HepG2 (cell line): ENCODE results near the gene SCN4B. TPM values are rescaled to one million over a fixed set of nuclear protein-coding genes. Genes with fewer than 3 reads are reported as not detected.

Source experiments
- ATAC-seq: fragments of 200-7000 bp; cut with Tn5 transposase; 3 replicates; pipeline ENCODE4 v1.9.1; 2020; ENCODE audit warnings: mild to moderate bottlenecking, moderate library complexity
- BruUV-seq: library from RNA; stranded (reverse); fragments of 400-500 nt; replicated peaks from 2 replicates; lab custom pipeline; 2021; lab: Mats Ljungman, UMichigan
- CTCF ChIA-PET: fragments of 300-600 bp; formaldehyde crosslinking; extraction: SDS; loops from one replicate; lab custom pipeline; 2021; ENCODE audit warnings: low total read pairs, inconsistent platforms, low intra/inter-chr PET ratio; lab: Yijun Ruan, JAX
- POLR2A ChIA-PET: fragments of 350-600 bp; sonication (Branson Sonifier 250); formaldehyde crosslinking; loops from one replicate; lab custom pipeline; 2020; ENCODE audit warnings: antibody characterized with exemption, inconsistent platforms; lab: Yijun Ruan, JAX
- DNase-seq: peaks from one replicate; pipeline ENCODE4 v3.0.0-alpha.2; 2015; ENCODE audit warnings: low spot score
- FAIRE-seq: peaks from 3 replicates; lab custom pipeline; 2011; peaks lifted over from hg19 to GRCh38; lab: Jason Lieb, UNC
- H2AFZ ChIP-seq: one replicate; pipeline ENCODE4 v1.6.1; 2011; ENCODE audit warnings: low read length, inconsistent platforms
- H3K27ac ChIP-seq: fragments of 300-600 bp; 3 replicates; pipeline ENCODE4 v1.8.0; 2011; ENCODE audit warnings: mixed run types, mild to moderate bottlenecking, mixed read lengths, low read length, inconsistent platforms; ENCODE audit not compliant: insufficient read depth; ENCODE audit errors: extremely low read length
- H3K27me3 ChIP-seq, 2 experiments: fragments of 200-600 bp in 1 of 2; 2 replicates in 1 of 2; 3 replicates in 1 of 2; pipeline versions ENCODE4 v1.6.0 to v1.8.0; 2011; ENCODE audit warnings: low read length in 2 of 2, mild to moderate bottlenecking in 2 of 2, moderate library complexity in 2 of 2, inconsistent platforms in 1 of 2; ENCODE audit not compliant: insufficient read depth in 2 of 2, control insufficient read depth in 1 of 2
- H3K36me3 ChIP-seq, 2 experiments: fragments of 200-600 bp in 1 of 2; replicated peaks in 1 of 2; 2 replicates in 1 of 2; 3 replicates in 1 of 2; pipeline versions ENCODE4 v1.5.1 to v1.8.0; 2011; ENCODE audit warnings: low read length in 2 of 2, inconsistent platforms in 1 of 2; ENCODE audit not compliant: insufficient read depth in 2 of 2, control insufficient read depth in 1 of 2
- H3K4me1 ChIP-seq: 2 replicates; pipeline ENCODE4 v1.5.1; 2012; ENCODE audit warnings: low read length, inconsistent platforms; ENCODE audit not compliant: insufficient read depth
- H3K4me2 ChIP-seq: 2 replicates; pipeline ENCODE4 v1.6.0; 2011; ENCODE audit warnings: low read depth, low read length, inconsistent platforms
- H3K4me3 ChIP-seq, 3 experiments: fragments of 200-600 bp in 1 of 3; sonication (generic), shearing (Covaris generic) in 1 of 3; replicated peaks in 1 of 3; 2 replicates each; pipeline ENCODE4 v1.5.1; 2011 to 2016; ENCODE audit warnings: low read length in 3 of 3, inconsistent platforms in 2 of 3, low read depth in 2 of 3, mild to moderate bottlenecking in 2 of 3, control low read depth in 1 of 3, mixed read lengths in 1 of 3; ENCODE audit not compliant: insufficient read depth in 1 of 3
- H3K79me2 ChIP-seq: one replicate; pipeline ENCODE4 v1.6.1; 2011; ENCODE audit warnings: low read length, inconsistent platforms; ENCODE audit not compliant: insufficient read depth
- H3K9ac ChIP-seq: 2 replicates; pipeline ENCODE4 v1.6.0; 2011; ENCODE audit warnings: mild to moderate bottlenecking, low read depth, low read length, inconsistent platforms; ENCODE audit not compliant: insufficient read depth
- H3K9me3 ChIP-seq: 2 replicates; pipeline ENCODE4 v1.5.1; 2012; ENCODE audit warnings: mild to moderate bottlenecking, low read length
- H4K20me1 ChIP-seq: 2 replicates; pipeline ENCODE4 v1.6.0; 2011; ENCODE audit warnings: inconsistent platforms, mild to moderate bottlenecking, low read length, moderate library complexity; ENCODE audit not compliant: insufficient read depth
- AGO1 ChIP-seq: fragments of 200-400 bp; formaldehyde crosslinking; IDR thresholded peaks from 2 replicates; pipeline ENCODE4 v1.6.1; 2017; ENCODE audit warnings: mild to moderate bottlenecking, low read depth, low read length, moderate library complexity; ENCODE audit not compliant: poor library complexity, severe bottlenecking
- ARHGAP35 ChIP-seq: sonication (generic); formaldehyde crosslinking; IDR thresholded peaks from 2 replicates; pipeline ENCODE4 v1.9.0; 2022; ENCODE audit warnings: mild to moderate bottlenecking, inconsistent platforms, moderate library complexity, missing genetic modification reagents, borderline replicate concordance
- FOXA1 ChIP-seq, 2 experiments: fragments of 450-650 bp in 1 of 2; sonication (generic) in 1 of 2; formaldehyde crosslinking in 1 of 2; IDR thresholded peaks; 2 replicates each; pipeline versions ENCODE4 v1.4.0 to v1.6.1; 2016 to 2020; ENCODE audit warnings: missing genetic modification reagents in 1 of 2
- WGBS: methylation state at CpG from one replicate; pipeline ENCODE4 v1.1.6; 2017; ENCODE audit warnings: low lambda C conversion rate; 5-methylcytosine and 5-hydroxymethylcytosine counted together
- in situ Hi-C: cut with HindIII; loops from 2 replicates; pipeline ENCODE4 v1.10.0; 2017; ENCODE audit warnings: low pct_unique_long_range_greater_than_20kb; ENCODE audit not compliant: extremely low pct_ligation_motif_present
- intact Hi-C: fragments of 100-400 bp; cut with micrococcal nuclease; formaldehyde crosslinking; loops from one replicate; pipeline ENCODE4 v1.10.0; 2022; ENCODE audit not compliant: unreplicated experiment
- polyA plus RNA-seq, 8 experiments: library from polyadenylated mRNA; depleted of rRNA in 3 of 8; stranded (reverse) in 7 of 8; unstranded in 1 of 8; fragments of >200 nt; fragmentation: Illumina TruSeq in 4 of 8; extraction: Trizol in 4 of 8; gene quantifications; 2 replicates each; pipeline versions ENCODE4 v1.2.1 to v1.2.3, GENCODE V29; 2011 to 2016; ENCODE audit warnings: low read depth in 4 of 8, missing spikeins in 1 of 8, mixed read lengths in 1 of 8; ENCODE audit not compliant: insufficient read depth in 1 of 8
- total RNA-seq, 5 experiments: library from RNA; depleted of rRNA; stranded (reverse); fragments of >200 nt; fragmentation: Illumina TruSeq; extraction: Trizol; gene quantifications; 2 replicates each; pipeline ENCODE4 v1.2.3, GENCODE V29; 2016; ENCODE audit warnings: low read depth in 1 of 5
- TF ChIP-seq, protein P1 (sequence below): sonication (generic); formaldehyde crosslinking; conservative IDR thresholded peaks from 2 replicates; pipeline ENCODE4 v1.4.0; 2020; ENCODE audit warnings: mild to moderate bottlenecking, missing genetic modification reagents, moderate library complexity
- TF ChIP-seq, protein P2 (sequence below): sonication (generic); formaldehyde crosslinking; IDR thresholded peaks from 2 replicates; pipeline ENCODE4 v1.8.0; 2022; ENCODE audit warnings: missing genetic modification reagents, low read depth, mild to moderate bottlenecking, borderline replicate concordance
- TF ChIP-seq, protein P3 (sequence below): IDR thresholded peaks from 2 replicates; pipeline ENCODE4 v1.6.1; 2018; ENCODE audit warnings: missing genetic modification reagents
- TF ChIP-seq, protein P4 (sequence below): sonication (generic); formaldehyde crosslinking; IDR thresholded peaks from 2 replicates; pipeline ENCODE4 v1.4.0; 2020; ENCODE audit warnings: missing genetic modification reagents
- TF ChIP-seq, protein P5 (sequence below): sonication (generic); formaldehyde crosslinking; IDR thresholded peaks from 2 replicates; pipeline ENCODE4 v1.4.0; 2020; ENCODE audit warnings: missing genetic modification reagents

SCN4B gene
- total and polyA plus RNA-seq, 2 of the 13 experiments (the other 11 are each of a cell fraction or from before 2014, with no cell fraction given) = 0.04 to 0.29 TPM

DNA sequence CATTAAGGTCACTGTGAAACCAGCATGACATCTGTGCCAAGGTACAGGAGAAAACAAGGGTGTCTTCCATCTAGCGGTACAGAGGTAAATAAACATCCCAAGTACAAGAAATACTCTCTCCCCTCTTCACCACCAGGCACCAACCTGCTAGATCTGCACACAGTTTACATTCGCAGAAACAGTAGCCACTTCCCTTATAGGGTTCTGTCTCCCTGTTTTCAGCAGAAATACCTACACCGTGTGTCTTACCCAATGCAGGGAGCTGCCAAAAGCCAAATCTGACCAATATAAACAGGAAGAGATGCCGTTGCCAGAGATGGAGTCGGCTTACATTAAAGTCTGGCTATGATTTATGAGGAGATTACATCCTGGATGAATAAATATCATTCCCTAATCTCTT is 1.2 kb downstream of the SCN4B start:
- intact Hi-C loops (no loop called here), in situ Hi-C loops (no loop called here)
- 52% methylated on average over 5 of the region's 5 CpGs for WGBS
- H3K27ac ChIP-seq = no peak overlapping the region
- no peak overlapping the region for H2AFZ ChIP-seq
- no peak overlapping the region for H3K4me3 ChIP-seq
- no peak for TF ChIP-seq ARHGAP35 (CRISPR knock-in tag)
- TF ChIP-seq FOXA1 (IDR thresholded peaks at IDR 0.05) = no peak
- no peak for TF ChIP-seq FOXA1 (CRISPR knock-in tag; IDR thresholded peaks at IDR 0.05)
- TF ChIP-seq, protein P1, sequence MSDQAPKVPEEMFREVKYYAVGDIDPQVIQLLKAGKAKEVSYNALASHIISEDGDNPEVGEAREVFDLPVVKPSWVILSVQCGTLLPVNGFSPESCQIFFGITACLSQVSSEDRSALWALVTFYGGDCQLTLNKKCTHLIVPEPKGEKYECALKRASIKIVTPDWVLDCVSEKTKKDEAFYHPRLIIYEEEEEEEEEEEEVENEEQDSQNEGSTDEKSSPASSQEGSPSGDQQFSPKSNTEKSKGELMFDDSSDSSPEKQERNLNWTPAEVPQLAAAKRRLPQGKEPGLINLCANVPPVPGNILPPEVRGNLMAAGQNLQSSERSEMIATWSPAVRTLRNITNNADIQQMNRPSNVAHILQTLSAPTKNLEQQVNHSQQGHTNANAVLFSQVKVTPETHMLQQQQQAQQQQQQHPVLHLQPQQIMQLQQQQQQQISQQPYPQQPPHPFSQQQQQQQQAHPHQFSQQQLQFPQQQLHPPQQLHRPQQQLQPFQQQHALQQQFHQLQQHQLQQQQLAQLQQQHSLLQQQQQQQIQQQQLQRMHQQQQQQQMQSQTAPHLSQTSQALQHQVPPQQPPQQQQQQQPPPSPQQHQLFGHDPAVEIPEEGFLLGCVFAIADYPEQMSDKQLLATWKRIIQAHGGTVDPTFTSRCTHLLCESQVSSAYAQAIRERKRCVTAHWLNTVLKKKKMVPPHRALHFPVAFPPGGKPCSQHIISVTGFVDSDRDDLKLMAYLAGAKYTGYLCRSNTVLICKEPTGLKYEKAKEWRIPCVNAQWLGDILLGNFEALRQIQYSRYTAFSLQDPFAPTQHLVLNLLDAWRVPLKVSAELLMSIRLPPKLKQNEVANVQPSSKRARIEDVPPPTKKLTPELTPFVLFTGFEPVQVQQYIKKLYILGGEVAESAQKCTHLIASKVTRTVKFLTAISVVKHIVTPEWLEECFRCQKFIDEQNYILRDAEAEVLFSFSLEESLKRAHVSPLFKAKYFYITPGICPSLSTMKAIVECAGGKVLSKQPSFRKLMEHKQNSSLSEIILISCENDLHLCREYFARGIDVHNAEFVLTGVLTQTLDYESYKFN (CRISPR knock-in tag) = no peak
- TF ChIP-seq, protein P2, sequence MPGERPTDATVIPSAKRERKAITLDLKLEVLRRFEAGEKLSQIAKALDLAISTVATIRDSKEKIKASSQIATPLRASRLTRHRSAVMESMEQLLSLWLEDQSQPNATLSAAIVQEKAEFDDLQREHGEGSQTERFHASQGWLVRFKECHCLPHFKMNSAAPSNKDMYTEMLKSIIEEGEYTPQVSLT (CRISPR knock-in tag) = no peak
- TF ChIP-seq, protein P3, sequence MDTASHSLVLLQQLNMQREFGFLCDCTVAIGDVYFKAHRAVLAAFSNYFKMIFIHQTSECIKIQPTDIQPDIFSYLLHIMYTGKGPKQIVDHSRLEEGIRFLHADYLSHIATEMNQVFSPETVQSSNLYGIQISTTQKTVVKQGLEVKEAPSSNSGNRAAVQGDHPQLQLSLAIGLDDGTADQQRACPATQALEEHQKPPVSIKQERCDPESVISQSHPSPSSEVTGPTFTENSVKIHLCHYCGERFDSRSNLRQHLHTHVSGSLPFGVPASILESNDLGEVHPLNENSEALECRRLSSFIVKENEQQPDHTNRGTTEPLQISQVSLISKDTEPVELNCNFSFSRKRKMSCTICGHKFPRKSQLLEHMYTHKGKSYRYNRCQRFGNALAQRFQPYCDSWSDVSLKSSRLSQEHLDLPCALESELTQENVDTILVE (CRISPR knock-in tag) = no peak
- no peak for TF ChIP-seq AGO1
- TF ChIP-seq, protein P4, sequence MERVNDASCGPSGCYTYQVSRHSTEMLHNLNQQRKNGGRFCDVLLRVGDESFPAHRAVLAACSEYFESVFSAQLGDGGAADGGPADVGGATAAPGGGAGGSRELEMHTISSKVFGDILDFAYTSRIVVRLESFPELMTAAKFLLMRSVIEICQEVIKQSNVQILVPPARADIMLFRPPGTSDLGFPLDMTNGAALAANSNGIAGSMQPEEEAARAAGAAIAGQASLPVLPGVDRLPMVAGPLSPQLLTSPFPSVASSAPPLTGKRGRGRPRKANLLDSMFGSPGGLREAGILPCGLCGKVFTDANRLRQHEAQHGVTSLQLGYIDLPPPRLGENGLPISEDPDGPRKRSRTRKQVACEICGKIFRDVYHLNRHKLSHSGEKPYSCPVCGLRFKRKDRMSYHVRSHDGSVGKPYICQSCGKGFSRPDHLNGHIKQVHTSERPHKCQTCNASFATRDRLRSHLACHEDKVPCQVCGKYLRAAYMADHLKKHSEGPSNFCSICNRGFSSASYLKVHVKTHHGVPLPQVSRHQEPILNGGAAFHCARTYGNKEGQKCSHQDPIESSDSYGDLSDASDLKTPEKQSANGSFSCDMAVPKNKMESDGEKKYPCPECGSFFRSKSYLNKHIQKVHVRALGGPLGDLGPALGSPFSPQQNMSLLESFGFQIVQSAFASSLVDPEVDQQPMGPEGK (CRISPR knock-in tag) = no peak
- TF ChIP-seq, protein P5, sequence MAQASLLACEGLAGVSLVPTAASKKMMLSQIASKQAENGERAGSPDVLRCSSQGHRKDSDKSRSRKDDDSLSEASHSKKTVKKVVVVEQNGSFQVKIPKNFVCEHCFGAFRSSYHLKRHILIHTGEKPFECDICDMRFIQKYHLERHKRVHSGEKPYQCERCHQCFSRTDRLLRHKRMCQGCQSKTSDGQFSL (CRISPR knock-in tag) = no peak
- no peaks in the 10 kb centered on the region for H3K9me3 ChIP-seq
- ATAC-seq = no peak
- H3K79me2 ChIP-seq = no peaks in the 10 kb centered on the region
- no peak for DNase-seq
- peaks cover 19 to 85% of the 10 kb centered on the region in 2 experiments for H3K27me3 ChIP-seq
- H3K4me1 ChIP-seq = peaks cover 25% of the 10 kb centered on the region
- ChIA-PET POLR2A (no interaction called here), CTCF (no interaction called here)
- no peak for FAIRE-seq
- H4K20me1 ChIP-seq = no peaks in the 10 kb centered on the region
- H3K9ac ChIP-seq = no peak overlapping the region
- H3K4me2 ChIP-seq = no peak overlapping the region
- BruUV-seq = no TSS peak
- no peaks in the 10 kb centered on the region for H3K36me3 ChIP-seq
